ENCODE measurements around the gene SRM. TPM values are rescaled to one million over a fixed set of nuclear protein-coding genes. Genes with fewer than 3 reads are reported as not detected.

Gene SRM
- total RNA-seq (2014; rRNA removed; shearing (Covaris generic)) = 52.4 and 65.2 TPM in 2 replicates
- 185 and 208 TPM in 2 replicates for total RNA-seq (2022)
- Bru-seq, nascent RNA = percentile 80 among the genes with signal in this experiment
- BruChase-seq, experiment 1, labeled RNA remaining after a 6-hour chase = percentile 95 among the genes with signal in this experiment
- BruChase-seq, experiment 2, labeled RNA remaining after a 2-hour chase = percentile 86 among the genes with signal in this experiment
- long read RNA-seq, transcript SRM-201 (8 exons, 1,266 nt) = major isoform, 394 of 494 reads
- long read RNA-seq, partial matches to known transcripts = 62 of 494 reads
- long read RNA-seq, other reads (novel, unspliced or antisense) = 36 of 494 reads

DNA sequence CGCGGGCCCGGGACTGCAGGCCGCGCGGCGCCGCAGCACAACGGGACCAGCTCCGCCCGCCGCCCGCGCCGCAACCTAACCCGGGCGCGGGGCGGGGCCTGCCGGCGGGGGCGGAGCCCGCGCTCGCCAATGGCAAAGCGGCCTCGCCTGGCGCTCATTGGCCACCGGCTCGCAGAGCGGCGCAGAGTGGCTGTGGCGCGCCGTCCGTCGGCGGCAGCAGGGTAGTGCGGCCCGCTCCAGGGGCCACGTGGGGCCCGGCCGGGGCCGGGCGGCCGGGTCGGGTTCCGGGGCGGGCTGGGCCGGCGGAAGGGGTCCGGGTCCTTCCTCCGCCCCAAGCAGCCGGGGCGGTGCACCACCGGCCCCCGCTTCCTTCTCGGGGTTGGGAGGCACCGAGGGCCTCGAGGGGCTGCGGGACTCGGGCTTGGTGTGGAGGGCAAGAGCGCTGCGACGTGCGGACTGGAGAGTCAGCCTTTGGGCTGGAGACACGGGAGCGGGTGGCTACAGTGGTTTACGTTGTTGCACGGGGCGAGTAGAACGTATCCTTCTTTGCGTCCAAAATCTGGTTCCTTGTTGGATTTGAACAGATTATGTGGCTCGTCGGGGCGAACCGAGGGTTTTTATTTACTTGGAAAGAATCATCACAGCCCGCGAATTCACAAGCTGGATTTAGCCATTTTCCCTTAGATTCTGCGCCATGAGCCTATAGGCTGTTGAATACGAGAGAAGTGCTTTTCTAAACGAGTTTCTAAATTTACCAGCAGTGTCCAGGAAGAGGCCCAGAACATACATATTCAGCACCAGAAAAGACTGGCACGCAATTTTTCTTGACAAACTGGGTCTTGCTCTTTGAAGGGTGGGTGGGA lies at the start of gene SRM:
Gene SRM, minus strand, starts transcription at position 51 of the 863 bp plus-strand sequence. CDS start 75 bp downstream, outside the sequence.
- no peaks in the 10 kb centered on the region for H4K20me1 ChIP-seq (ENCODE audit: insufficient read depth, low read length)
- H3K9me2 ChIP-seq (ENCODE audit: insufficient read depth, low read length) = no peaks in the 10 kb centered on the region
- H2AFZ ChIP-seq (ENCODE audit: low read length) = peak within 1 kb of the TSS; percentile 75
- peak within 1 kb of the TSS; percentile 58 for H3K27ac ChIP-seq (ENCODE audit: low read depth, low read length, poor library complexity, severe bottlenecking)
- ChIA-PET CTCF (ENCODE audit: unreplicated experiment) (interaction anchor here (2.1 kb wide), 1 partner anchor 22 kb away, joined by 12 read pairs; no protein-coding TSS in a partner anchor), POLR2A (interaction anchor here (1.8 kb wide), 1 partner anchor 10 kb away, joined by 11 read pairs; no protein-coding TSS in a partner anchor)
- peak within 1 kb of the TSS; percentile 90 for H3K4me3 ChIP-seq (ENCODE audit: low read depth, low read length, poor library complexity, severe bottlenecking)
- no peaks in the 10 kb centered on the region for H3K9me3 ChIP-seq (ENCODE audit: low read length)
- intact Hi-C loops (cut with micrococcal nuclease; ENCODE audit: unreplicated experiment) = loop anchor here (1.0 kb wide), 1 partner anchor 48 kb away; the partner anchor contains the start of gene TARDBP
- peaks cover 63% of the 10 kb centered on the region for H3K36me3 ChIP-seq (ENCODE audit: insufficient read depth, low read length)
- H3K4me2 ChIP-seq (ENCODE audit: low read length) = peak within 1 kb of the TSS; percentile 93
- DNase-seq (ENCODE audit: low spot score) = peak; percentile 95
- TF ChIP-seq, protein P1, sequence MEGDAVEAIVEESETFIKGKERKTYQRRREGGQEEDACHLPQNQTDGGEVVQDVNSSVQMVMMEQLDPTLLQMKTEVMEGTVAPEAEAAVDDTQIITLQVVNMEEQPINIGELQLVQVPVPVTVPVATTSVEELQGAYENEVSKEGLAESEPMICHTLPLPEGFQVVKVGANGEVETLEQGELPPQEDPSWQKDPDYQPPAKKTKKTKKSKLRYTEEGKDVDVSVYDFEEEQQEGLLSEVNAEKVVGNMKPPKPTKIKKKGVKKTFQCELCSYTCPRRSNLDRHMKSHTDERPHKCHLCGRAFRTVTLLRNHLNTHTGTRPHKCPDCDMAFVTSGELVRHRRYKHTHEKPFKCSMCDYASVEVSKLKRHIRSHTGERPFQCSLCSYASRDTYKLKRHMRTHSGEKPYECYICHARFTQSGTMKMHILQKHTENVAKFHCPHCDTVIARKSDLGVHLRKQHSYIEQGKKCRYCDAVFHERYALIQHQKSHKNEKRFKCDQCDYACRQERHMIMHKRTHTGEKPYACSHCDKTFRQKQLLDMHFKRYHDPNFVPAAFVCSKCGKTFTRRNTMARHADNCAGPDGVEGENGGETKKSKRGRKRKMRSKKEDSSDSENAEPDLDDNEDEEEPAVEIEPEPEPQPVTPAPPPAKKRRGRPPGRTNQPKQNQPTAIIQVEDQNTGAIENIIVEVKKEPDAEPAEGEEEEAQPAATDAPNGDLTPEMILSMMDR (conservative IDR thresholded peaks at IDR 0.05; ENCODE audit: low read length) = no peak
- no peak for TF ChIP-seq EZH2phosphoT487 (IDR thresholded peaks at IDR 0.05; ENCODE audit: borderline replicate concordance, low read depth, low read length)
- TSS peak; percentile 90 for BruUV-seq (replicated peaks)
- peaks cover 53% of the 10 kb centered on the region for H3K79me2 ChIP-seq (ENCODE audit: insufficient read depth, low read depth, low read length)
- peaks cover 28% of the 10 kb centered on the region for H3K4me1 ChIP-seq (ENCODE audit: insufficient read depth, low read length, poor library complexity, severe bottlenecking)

DNA sequence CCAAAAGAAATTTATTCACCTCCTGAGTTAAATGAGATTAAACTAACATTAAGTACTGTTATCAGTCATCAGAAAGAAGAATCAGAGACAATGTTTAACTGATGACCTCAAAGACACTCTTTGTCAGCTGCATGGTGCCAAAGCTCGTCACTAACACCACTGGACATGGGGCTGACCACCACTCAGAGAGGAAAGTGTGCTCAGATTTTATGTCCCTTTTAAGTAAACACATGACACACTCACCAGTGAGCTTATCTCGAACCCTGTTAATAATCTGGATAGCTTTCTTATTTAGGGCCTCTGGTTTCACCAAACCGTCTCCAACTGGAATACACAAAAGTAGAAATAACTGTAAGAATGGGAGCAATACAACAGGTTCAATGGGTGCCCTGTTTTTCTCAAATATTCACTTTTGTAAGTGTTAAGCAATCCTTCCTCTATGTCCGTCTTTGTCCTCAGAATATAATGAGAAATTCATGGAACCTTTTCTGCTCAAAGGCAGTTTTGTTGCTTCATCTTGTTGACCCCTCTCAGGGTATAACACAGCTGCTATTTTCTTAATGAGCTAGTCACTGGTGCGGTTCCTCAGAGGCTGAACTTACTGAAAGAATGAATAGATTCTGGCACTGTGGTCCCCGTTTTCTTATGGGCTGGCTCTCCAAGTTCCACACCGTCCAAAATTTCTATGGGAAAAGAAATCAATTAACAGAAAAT lies 49.4 kb upstream of the SRM start:
- no TSS peak for BruUV-seq (replicated peaks)
- intact Hi-C loops (cut with micrococcal nuclease; ENCODE audit: unreplicated experiment) = no loop called here
- Histone ChIP-seq H3K36me3 (ENCODE audit: insufficient read depth, low read length) (peaks cover 59% of the 10 kb centered on the region), H3K9me3 (ENCODE audit: low read length) (no peaks in the 10 kb centered on the region), H3K9me2 (ENCODE audit: insufficient read depth, low read length) (no peaks in the 10 kb centered on the region), H3K4me2 (ENCODE audit: low read length) (no peak overlapping the region), H3K79me2 (ENCODE audit: insufficient read depth, low read depth, low read length) (no peaks in the 10 kb centered on the region), H3K4me1 (ENCODE audit: insufficient read depth, low read length, poor library complexity, severe bottlenecking) (no peaks in the 10 kb centered on the region), H3K27ac (ENCODE audit: low read depth, low read length, poor library complexity, severe bottlenecking) (no peak overlapping the region), H3K4me3 (ENCODE audit: low read depth, low read length, poor library complexity, severe bottlenecking) (no peak overlapping the region), H2AFZ (ENCODE audit: low read length) (no peak overlapping the region), H4K20me1 (ENCODE audit: insufficient read depth, low read length) (no peaks in the 10 kb centered on the region)
- POLR2A ChIA-PET = interaction anchor here (0.6 kb wide), 1 partner anchor 11 kb away, joined by 3 read pairs; no protein-coding TSS in a partner anchor
- CTCF ChIA-PET (ENCODE audit: unreplicated experiment) = no interaction called here
- TF ChIP-seq EZH2phosphoT487 (IDR thresholded peaks at IDR 0.05; ENCODE audit: borderline replicate concordance, low read depth, low read length) = no peak
- TF ChIP-seq, protein P1 (conservative IDR thresholded peaks at IDR 0.05; ENCODE audit: low read length) = no peak
- no peak for DNase-seq (ENCODE audit: low spot score)

Data from OCI-LY7 (cell line).